Common myeloid progenitor, CD34-positive (primary cell): Measurements from ENCODE around the gene ACAD9.

Experiments
- CTCF ChIA-PET: fragments of 350-600 bp; sonication (Branson Sonifier 250); formaldehyde crosslinking; loops from one replicate; lab custom pipeline; 2021; ENCODE audit warnings: antibody characterized with exemption; lab: Charles Lee
- POLR2A ChIA-PET: fragments of 350-600 bp; sonication (Branson Sonifier 250); formaldehyde crosslinking; loops from one replicate; lab custom pipeline; 2021; ENCODE audit warnings: antibody characterized with exemption; lab: Charles Lee
- DNase-seq, 3 donors: peaks; one replicate each; pipeline versions ENCODE4 v3.0.0 to v3.0.0-alpha.2; 2013
- H3K27ac ChIP-seq, 2 experiments: 1 replicate in 1 of 2; 2 replicates in 1 of 2; pipeline ENCODE4 v1.7.0; 2013; ENCODE audit warnings: inconsistent platforms in 2 of 2, low read length in 2 of 2, mild to moderate bottlenecking in 2 of 2, low read depth in 1 of 2, moderate library complexity in 1 of 2; ENCODE audit not compliant: severe bottlenecking in 2 of 2, insufficient read depth in 1 of 2, poor library complexity in 1 of 2
- H3K27me3 ChIP-seq, 5 experiments: replicated peaks in 2 of 5; 1 replicate in 3 of 5; 2 replicates in 2 of 5; pipeline versions ENCODE4 v1.6.1 to v1.7.0; 2013; ENCODE audit warnings: low read length in 4 of 5, mild to moderate bottlenecking in 2 of 5, moderate library complexity in 2 of 5, inconsistent platforms in 1 of 5; ENCODE audit not compliant: insufficient read depth in 5 of 5, control insufficient read depth in 4 of 5
- H3K36me3 ChIP-seq, 4 experiments: 1 replicate in 2 of 4; 2 replicates in 2 of 4; pipeline versions ENCODE4 v1.6.1 to v1.7.0; 2013; ENCODE audit warnings: low read length in 3 of 4, control low read depth in 1 of 4, mild to moderate bottlenecking in 1 of 4; ENCODE audit not compliant: control insufficient read depth in 4 of 4, insufficient read depth in 4 of 4
- H3K4me1 ChIP-seq, 4 experiments: 1 replicate in 3 of 4; 2 replicates in 1 of 4; pipeline versions ENCODE4 v1.6.1 to v1.7.1; 2013; ENCODE audit warnings: low read length in 3 of 4, mild to moderate bottlenecking in 3 of 4, control low read depth in 1 of 4, inconsistent platforms in 1 of 4, moderate library complexity in 1 of 4; ENCODE audit not compliant: control insufficient read depth in 4 of 4, insufficient read depth in 4 of 4; ENCODE audit errors: control extremely low read depth in 1 of 4
- H3K4me3 ChIP-seq, 7 experiments: 1 replicate in 4 of 7; 2 replicates in 3 of 7; pipeline versions ENCODE4 v1.5.1 to v1.7.0; 2013; ENCODE audit warnings: mild to moderate bottlenecking in 7 of 7, low read length in 6 of 7, moderate library complexity in 6 of 7, inconsistent platforms in 2 of 7, low read depth in 2 of 7, control low read depth in 1 of 7; ENCODE audit not compliant: insufficient read depth in 4 of 7, control insufficient read depth in 1 of 7; ENCODE audit errors: extremely low read depth in 1 of 7
- H3K9me3 ChIP-seq, 5 experiments: 1 replicate in 4 of 5; 2 replicates in 1 of 5; pipeline versions ENCODE4 v1.6.1 to v1.7.1; 2013; ENCODE audit warnings: low read length in 4 of 5, mild to moderate bottlenecking in 2 of 5, inconsistent platforms in 1 of 5, low read depth in 1 of 5, moderate library complexity in 1 of 5; ENCODE audit not compliant: control insufficient read depth in 4 of 5, insufficient read depth in 2 of 5; ENCODE audit errors: control extremely low read depth in 1 of 5
- WGBS: methylation state at CpG from one replicate; pipeline ENCODE4 v1.1.5; 2013; ENCODE audit not compliant: insufficient coverage; 5-methylcytosine and 5-hydroxymethylcytosine counted together

ACAD9 gene

DNA sequence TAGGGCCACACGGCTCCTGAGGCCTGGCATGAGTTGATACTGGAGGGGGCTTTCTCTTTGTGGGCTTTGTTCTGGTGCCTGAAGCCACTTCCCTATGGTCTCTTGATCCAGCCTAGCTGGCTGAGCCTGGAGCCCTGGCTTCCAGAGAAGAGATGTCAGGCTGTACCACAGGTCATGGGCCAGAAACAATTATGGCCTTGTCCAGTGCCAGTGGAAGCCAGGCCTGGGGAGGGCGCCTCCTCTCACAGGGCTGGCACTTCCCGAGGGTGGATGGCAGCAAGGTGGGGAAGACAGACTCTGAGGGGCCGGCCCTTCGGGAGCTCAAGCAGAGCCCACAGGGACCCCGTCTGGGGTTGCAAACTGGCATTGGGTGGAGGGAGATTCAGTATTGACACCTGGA is 34.9 kb upstream of the ACAD9 start:
- H3K36me3 ChIP-seq: no peaks in the 10 kb centered on the region
- no peaks in the 10 kb centered on the region for H3K27me3 ChIP-seq
- no peak overlapping the region for H3K4me3 ChIP-seq
- ChIA-PET CTCF (interaction anchor here (1.6 to 4.8 kb wide), 5 partner anchors 9 to 61 kb away, joined by 6 to 20 read pairs (median 6); partner anchors contain the start of gene ACAD9), POLR2A (no interaction called here)
- no peak for DNase-seq
- peaks cover 0 to 50% (median 36%) of the 10 kb centered on the region in 4 experiments for H3K4me1 ChIP-seq
- WGBS: 98% methylated on average over 6 of the region's 6 CpGs
- no peaks in the 10 kb centered on the region for H3K9me3 ChIP-seq
- peak overlapping the region; percentile 70 to 80 for H3K27ac ChIP-seq

DNA sequence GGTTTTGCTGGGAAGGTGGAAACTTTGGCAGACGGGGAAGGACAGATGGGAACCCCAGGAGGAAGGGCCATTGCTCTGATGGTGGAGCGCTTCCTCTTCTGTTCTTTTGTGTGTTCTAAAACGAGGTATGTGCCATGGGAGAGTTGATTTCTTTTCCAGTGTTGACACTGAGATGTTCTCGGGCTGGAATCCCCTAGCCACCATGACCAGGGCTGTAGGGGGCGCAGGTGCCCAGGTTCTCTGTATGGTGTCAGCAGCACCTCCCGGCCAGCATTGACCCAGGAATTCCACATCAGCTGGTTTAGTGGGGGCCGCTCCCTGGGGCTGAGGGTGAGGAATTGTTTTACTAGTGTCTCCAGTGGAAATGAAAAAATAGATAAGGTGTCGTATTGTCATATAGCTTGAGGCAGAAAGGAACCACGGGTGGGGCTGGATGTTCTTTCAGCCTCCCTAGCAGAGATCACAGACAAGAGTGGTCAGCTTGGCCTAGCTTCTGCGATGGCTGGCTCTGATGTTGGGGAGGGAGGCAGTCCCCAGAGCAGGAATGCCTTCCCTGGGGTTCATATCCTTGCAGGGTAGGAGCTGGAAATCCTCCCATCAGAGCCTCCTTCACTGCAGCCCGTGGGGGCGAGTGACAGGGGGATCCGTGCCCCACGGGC is 34.2 kb upstream of the ACAD9 start:
- peak overlapping the region in 6 of 7 experiments; percentile 24 to 71 (median 39) for H3K4me3 ChIP-seq
- DNase-seq: peak in 2 of 3 donors; percentile 16 to 28
- 11% methylated on average over 9 of the region's 14 CpGs for WGBS
- no peaks in the 10 kb centered on the region for H3K9me3 ChIP-seq
- ChIA-PET CTCF (interaction anchor here (0.7 to 4.8 kb wide), 23 partner anchors 8 to 195 kb away, joined by 3 to 20 read pairs (median 4); partner anchors contain the start of genes ACAD9 and RPN1), POLR2A (interaction anchor here (1.1 to 1.4 kb wide), 2 partner anchors 33 to 228 kb away, joined by 3 to 4 read pairs; no protein-coding TSS in a partner anchor)
- no peaks in the 10 kb centered on the region for H3K27me3 ChIP-seq
- no peaks in the 10 kb centered on the region for H3K36me3 ChIP-seq
- H3K4me1 ChIP-seq: peaks cover 0 to 57% (median 36%) of the 10 kb centered on the region in 4 experiments
- peak overlapping the region; percentile 70 to 80 for H3K27ac ChIP-seq

DNA sequence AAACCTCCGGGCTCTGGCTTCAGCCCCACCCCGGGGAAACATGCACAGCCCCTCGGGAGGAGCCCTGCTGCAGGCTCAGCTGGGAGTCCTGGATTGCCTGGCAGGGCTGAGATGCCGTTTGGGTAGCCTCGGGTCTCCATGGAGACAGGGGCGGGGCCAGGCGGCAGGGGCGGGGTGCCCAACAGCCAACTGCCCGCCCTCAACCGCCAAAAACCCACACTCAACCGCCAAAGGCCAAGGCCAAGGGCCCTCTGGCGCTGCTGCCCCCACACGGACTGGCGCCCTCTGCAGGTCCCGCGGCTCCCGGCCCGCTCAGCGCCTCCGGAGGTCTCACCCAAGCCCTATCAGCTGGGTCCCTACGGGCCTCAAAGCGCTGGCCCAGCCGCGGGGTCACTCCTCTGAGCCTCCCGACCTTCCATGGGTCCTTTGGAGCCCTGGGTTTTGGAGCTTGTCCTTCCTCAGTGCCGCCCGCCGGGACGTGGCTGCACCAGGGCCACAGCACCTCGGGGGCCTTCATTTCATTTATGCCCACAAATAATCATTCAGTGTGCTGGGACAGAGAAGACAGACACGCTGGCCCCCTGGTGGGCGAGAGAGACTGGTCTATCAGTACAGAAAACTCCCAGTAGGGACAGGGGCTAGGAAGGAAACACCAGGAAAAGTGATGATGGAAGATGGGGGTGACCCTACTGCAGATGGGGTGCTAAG is 33.5 kb upstream of the ACAD9 start:
- Histone ChIP-seq H3K4me3 (peak overlapping the region in 6 of 7 experiments; percentile 25 to 71 (median 52)), H3K4me1 (peaks cover 0 to 55% (median 36%) of the 10 kb centered on the region in 4 experiments), H3K27ac (peak overlapping the region; percentile 70 to 80), H3K9me3 (no peaks in the 10 kb centered on the region), H3K27me3 (no peaks in the 10 kb centered on the region), H3K36me3 (no peaks in the 10 kb centered on the region)
- WGBS: 0% methylated on average over 29 of the region's 32 CpGs
- CTCF ChIA-PET: interaction anchor here (0.7 to 4.8 kb wide), 25 partner anchors 9 to 195 kb away, joined by 3 to 20 read pairs (median 4); partner anchors contain the start of genes ACAD9 and RPN1
- peak; percentile 89 to 95 (median 95) for DNase-seq
- POLR2A ChIA-PET: interaction anchor here (1.1 to 1.4 kb wide), 2 partner anchors 33 to 228 kb away, joined by 3 to 4 read pairs; no protein-coding TSS in a partner anchor

DNA sequence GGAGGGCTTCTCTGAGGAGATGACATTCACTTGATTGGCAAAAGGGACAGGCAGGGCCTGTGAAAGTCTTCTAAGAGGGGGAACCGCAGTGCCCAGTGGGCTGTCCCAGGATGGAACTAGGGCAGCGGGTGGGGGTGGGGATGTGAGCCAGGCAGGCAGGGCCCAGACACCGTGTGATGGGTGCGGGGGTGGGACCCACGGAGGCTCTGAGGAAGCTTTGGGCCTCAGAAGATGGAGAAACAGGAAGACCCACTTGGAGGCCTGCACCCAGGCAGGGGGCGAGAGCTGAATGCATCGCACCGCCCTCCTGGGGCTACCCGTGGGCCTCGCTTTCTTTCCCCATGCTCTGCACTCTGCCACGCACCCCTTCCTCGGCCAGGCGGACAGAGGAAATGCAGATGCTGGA is 32.9 kb upstream of the ACAD9 start:
- ChIA-PET POLR2A (interaction anchor here (1.1 to 1.4 kb wide), 2 partner anchors 32 to 229 kb away, joined by 3 to 4 read pairs; no protein-coding TSS in a partner anchor), CTCF (interaction anchor here (0.9 to 4.8 kb wide), 19 partner anchors 10 to 168 kb away, joined by 3 to 20 read pairs (median 4); partner anchors contain the start of gene ACAD9)
- 32% methylated on average over 9 of the region's 13 CpGs for WGBS
- H3K27me3 ChIP-seq: no peaks in the 10 kb centered on the region
- H3K27ac ChIP-seq: peak overlapping the region in 1 of 2 experiments; percentile 77
- DNase-seq: no peak
- H3K4me1 ChIP-seq: peaks cover 0 to 52% (median 36%) of the 10 kb centered on the region in 4 experiments
- no peaks in the 10 kb centered on the region for H3K9me3 ChIP-seq
- H3K36me3 ChIP-seq: no peaks in the 10 kb centered on the region
- peak overlapping the region in 5 of 7 experiments; percentile 32 to 71 (median 52) for H3K4me3 ChIP-seq

DNA sequence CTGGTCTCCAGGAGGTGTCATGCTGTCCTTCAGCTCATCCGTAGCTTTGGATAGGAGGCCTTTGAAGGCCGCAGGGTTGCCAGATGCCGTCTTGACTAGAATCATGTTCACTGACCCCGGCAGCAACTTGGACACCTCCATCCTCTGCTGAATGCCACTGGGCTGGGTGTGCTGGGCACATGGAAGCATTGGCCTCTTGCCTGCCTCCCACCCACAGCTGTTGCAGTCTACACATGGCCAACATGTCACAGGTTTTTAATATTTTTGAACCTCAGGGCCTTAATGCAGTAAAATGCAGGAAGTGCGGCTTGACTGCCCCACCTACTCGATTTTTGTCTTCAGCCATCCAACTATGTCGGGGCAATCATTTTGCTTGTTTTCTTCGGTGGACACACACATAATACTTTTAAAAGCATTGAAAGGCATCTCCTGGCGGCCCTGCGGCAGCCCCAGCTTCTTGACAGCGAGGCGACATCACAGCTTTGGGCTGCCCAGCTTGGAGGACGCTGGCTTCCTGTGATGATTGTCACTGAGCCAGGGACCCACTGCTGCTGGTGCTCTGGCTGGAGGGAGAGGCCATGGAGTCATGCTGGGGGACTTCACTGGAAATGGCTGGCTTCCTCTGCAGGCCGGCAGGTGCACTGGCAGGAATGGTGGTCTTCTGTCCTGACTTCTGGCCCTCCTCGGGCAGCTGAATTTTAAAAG is 31.6 kb upstream of the ACAD9 start:
- Histone ChIP-seq H3K4me3 (peak overlapping the region in 1 of 7 experiments; percentile 17), H3K4me1 (peaks cover 0 to 52% (median 36%) of the 10 kb centered on the region in 4 experiments), H3K27me3 (no peaks in the 10 kb centered on the region), H3K27ac (no peak overlapping the region), H3K9me3 (no peaks in the 10 kb centered on the region), H3K36me3 (no peaks in the 10 kb centered on the region)
- ChIA-PET POLR2A (no interaction called here), CTCF (interaction anchor here (0.8 to 4.8 kb wide), 13 partner anchors 9 to 239 kb away, joined by 3 to 20 read pairs (median 4); no protein-coding TSS in a partner anchor)
- no peak for DNase-seq
- 93% methylated on average over 15 of the region's 15 CpGs for WGBS

DNA sequence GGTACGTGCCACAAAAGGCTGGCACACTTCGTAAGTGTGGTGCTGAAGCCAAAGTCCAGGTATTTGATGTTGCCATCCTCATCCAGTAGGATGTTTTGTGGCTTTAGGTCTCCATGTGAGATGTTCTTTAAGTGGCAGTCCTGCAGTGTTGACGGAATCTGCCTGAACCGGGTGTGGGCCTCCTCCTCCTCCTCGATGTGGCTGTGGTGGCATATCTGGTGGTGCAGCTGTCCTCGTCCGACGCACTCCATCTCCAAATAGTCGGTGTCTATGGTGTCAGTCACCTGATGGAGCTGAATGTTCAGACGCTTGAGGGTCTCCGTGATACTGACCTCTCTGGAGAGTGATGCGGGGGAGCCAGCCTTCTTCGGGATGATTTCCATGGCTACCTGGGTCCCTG is 30.5 kb upstream of the ACAD9 start:
- DNase-seq: peak in 1 of 3 donors; percentile 50
- WGBS: 99% methylated on average over 13 of the region's 13 CpGs
- Histone ChIP-seq H3K9me3 (peaks cover 0 to 7% (median 5%) of the 10 kb centered on the region in 5 experiments), H3K36me3 (no peaks in the 10 kb centered on the region), H3K27me3 (no peaks in the 10 kb centered on the region), H3K4me1 (peaks cover 0 to 52% (median 36%) of the 10 kb centered on the region in 4 experiments), H3K27ac (no peak overlapping the region), H3K4me3 (no peak overlapping the region)
- CTCF ChIA-PET: interaction anchor here (1.2 to 1.7 kb wide), 2 partner anchors 31 to 65 kb away, joined by 3 to 4 read pairs; no protein-coding TSS in a partner anchor
- POLR2A ChIA-PET: no interaction called here
